AG04450 (cell line): ENCODE measurements around the gene GRK3. TPM values are rescaled to one million over a fixed set of nuclear protein-coding genes. Genes with fewer than 3 reads are reported as not detected.

Source experiments
- CTCF ChIA-PET: fragments of 300-600, 350-600 bp; formaldehyde crosslinking; extraction: SDS; loops from one replicate; lab custom pipeline; 2022; ENCODE audit warnings: antibody characterized with exemption, inconsistent platforms; lab: Charles Lee
- POLR2A ChIA-PET: fragments of 350-600 bp; formaldehyde crosslinking; extraction: SDS; loops from one replicate; lab custom pipeline; 2021; ENCODE audit warnings: antibody characterized with exemption, inconsistent platforms; lab: Yijun Ruan, JAX
- DNase-seq: peaks from one replicate; pipeline ENCODE4 v3.0.0-alpha.2; 2011; ENCODE audit warnings: low read depth, low spot score
- H3K27ac ChIP-seq: one replicate; pipeline ENCODE4 v1.5.1; 2012; ENCODE audit warnings: low read depth, low read length, control low read depth
- H3K27me3 ChIP-seq: one replicate; pipeline ENCODE4 v1.6.0; 2012; ENCODE audit warnings: low read length; ENCODE audit not compliant: control insufficient read depth, insufficient read depth
- H3K4me3 ChIP-seq: 2 replicates; pipeline ENCODE4 v1.5.1; 2011; ENCODE audit warnings: mild to moderate bottlenecking, low read depth, low read length, control low read depth
- H3K9me3 ChIP-seq: 2 replicates; pipeline ENCODE4 v1.5.1; 2012; ENCODE audit warnings: low read length; ENCODE audit not compliant: control insufficient read depth, insufficient read depth
- CTCF ChIP-seq: IDR thresholded peaks from 2 replicates; pipeline ENCODE4 v1.5.1; 2011; ENCODE audit warnings: low read depth, low read length, control low read depth, inconsistent platforms
- polyA plus RNA-seq: library from polyadenylated mRNA; depleted of rRNA; stranded (reverse); fragments of >200 nt; gene quantifications from 2 replicates; pipeline ENCODE4 v1.2.3, GENCODE V29; 2011

GRK3 gene
- polyA plus RNA-seq, 1 experiment = 0.72 TPM

DNA sequence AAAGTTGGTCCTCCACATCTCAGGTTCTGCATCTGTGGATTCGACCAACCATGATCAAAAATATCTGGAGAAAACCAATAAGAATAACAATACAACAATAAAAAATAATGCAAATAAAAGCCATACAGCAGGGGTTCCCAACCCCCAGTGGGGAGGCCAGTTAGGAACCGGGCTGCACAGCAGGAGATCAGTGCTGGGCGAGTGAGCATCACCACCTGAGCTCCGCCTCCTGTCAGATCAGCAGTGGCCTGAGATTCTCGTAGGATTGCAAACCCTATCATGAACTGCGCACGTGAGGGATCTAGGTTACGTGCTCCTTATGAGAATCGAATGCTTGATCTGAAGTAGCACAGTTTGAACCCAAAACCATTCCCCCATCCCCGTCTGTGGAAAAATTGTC is 152.2 kb downstream of the GRK3 start:
- CTCF ChIA-PET = no interaction called here
- no peak overlapping the region for H3K27ac ChIP-seq
- no peak overlapping the region for H3K4me3 ChIP-seq
- no peaks in the 10 kb centered on the region for H3K27me3 ChIP-seq
- DNase-seq = no peak
- no peaks in the 10 kb centered on the region for H3K9me3 ChIP-seq
- TF ChIP-seq CTCF = no peak
- POLR2A ChIA-PET = no interaction called here

GRCh38 chr22:25718135-25718840 is 153.8 kb downstream of the GRK3 start:
- TF ChIP-seq CTCF = no peak
- ChIA-PET POLR2A (no interaction called here), CTCF (interaction anchor here (0.7 kb wide), 1 partner anchor 13 kb away, joined by 4 read pairs; no protein-coding TSS in a partner anchor)
- no peak overlapping the region for H3K4me3 ChIP-seq
- no peaks in the 10 kb centered on the region for H3K27me3 ChIP-seq
- DNase-seq = no peak
- no peak overlapping the region for H3K27ac ChIP-seq
- H3K9me3 ChIP-seq = no peaks in the 10 kb centered on the region

DNA sequence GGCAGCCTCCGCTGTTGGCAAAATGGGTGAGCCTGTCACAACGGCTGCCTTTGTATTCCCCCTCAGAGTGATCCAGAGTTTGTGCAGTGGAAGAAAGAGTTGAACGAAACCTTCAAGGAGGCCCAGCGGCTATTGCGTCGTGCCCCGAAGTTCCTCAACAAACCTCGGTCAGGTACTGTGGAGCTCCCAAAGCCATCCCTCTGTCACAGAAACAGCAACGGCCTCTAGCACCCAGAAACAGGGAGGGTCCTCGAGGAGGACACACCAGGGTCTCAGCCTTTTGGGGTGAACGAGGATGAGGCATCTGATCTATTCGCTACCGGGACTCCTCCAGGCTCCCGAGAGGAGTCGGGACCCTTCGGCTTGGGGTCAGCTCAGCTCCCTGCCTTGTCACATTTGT is 157.7 kb downstream of the GRK3 start:
- Histone ChIP-seq H3K9me3 (no peaks in the 10 kb centered on the region), H3K4me3 (no peak overlapping the region), H3K27me3 (no peaks in the 10 kb centered on the region), H3K27ac (no peak overlapping the region)
- POLR2A ChIA-PET = no interaction called here
- no peak for DNase-seq
- CTCF ChIA-PET = no interaction called here
- no peak for TF ChIP-seq CTCF

DNA sequence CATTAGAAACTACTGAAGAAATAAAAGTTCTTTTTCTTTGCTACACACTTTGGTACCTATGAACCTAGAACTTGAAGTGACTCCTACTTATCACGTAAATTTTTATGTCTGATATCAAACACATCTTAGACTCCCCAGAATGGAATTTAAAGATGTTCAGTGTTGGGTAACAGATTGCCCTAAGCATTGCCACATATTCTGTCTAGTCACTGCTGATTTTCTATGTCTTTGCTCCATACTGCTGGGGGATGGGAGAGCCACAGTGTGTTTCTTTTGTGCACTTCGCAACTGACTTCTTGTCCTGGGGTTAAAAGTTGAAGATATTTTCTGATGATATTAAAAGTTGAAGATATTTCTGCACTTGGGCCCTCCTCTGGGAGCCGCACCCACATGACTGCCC is 158.2 kb downstream of the GRK3 start:
- DNase-seq = no peak

More for the DNA sequence above, 158.2 kb downstream of the GRK3 start:
- TF ChIP-seq CTCF = no peak
- H3K4me3 ChIP-seq = no peak overlapping the region
- H3K27me3 ChIP-seq = no peaks in the 10 kb centered on the region
- no peak overlapping the region for H3K27ac ChIP-seq
- ChIA-PET CTCF (no interaction called here), POLR2A (no interaction called here)
- H3K9me3 ChIP-seq = no peaks in the 10 kb centered on the region
